Stomach (tissue), 4 donors: ENCODE measurements around the gene DPF3.

ENCODE experiments used
- POLR2AphosphoS5 ChIP-seq, 3 donors: sonication (generic); formaldehyde crosslinking; IDR thresholded peaks; one replicate each; pipeline ENCODE4 v1.6.1; 2016; ENCODE audit warnings: antibody characterized with exemption in 3 of 3
- TF ChIP-seq, protein P1 (sequence below), 7 experiments: fragments of 450-650 bp in 4 of 7; fragments of 200-600 bp in 3 of 7; sonication (generic) in 3 of 7; IDR thresholded peaks; one replicate each; pipeline ENCODE4 v1.5.1; 2016 to 2019; ENCODE audit warnings: antibody characterized with exemption in 7 of 7, control low read depth in 2 of 7, mild to moderate bottlenecking in 1 of 7

DNA sequence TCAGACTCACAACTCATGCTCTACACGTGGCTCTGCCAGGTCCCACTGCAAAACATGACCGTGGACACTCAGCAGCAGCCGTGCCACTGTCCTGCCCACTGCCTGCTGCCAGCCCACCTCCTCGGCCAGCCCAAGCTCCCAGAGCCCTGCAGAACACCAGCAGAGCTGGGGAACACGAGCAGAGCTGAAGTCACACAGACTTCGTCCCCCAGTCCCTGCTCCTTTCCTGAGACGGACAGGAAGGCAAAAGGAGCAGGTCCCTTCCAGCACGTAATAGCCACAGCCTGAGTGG is 152.1 kb downstream of the DPF3 start:
- TF ChIP-seq, protein P1, sequence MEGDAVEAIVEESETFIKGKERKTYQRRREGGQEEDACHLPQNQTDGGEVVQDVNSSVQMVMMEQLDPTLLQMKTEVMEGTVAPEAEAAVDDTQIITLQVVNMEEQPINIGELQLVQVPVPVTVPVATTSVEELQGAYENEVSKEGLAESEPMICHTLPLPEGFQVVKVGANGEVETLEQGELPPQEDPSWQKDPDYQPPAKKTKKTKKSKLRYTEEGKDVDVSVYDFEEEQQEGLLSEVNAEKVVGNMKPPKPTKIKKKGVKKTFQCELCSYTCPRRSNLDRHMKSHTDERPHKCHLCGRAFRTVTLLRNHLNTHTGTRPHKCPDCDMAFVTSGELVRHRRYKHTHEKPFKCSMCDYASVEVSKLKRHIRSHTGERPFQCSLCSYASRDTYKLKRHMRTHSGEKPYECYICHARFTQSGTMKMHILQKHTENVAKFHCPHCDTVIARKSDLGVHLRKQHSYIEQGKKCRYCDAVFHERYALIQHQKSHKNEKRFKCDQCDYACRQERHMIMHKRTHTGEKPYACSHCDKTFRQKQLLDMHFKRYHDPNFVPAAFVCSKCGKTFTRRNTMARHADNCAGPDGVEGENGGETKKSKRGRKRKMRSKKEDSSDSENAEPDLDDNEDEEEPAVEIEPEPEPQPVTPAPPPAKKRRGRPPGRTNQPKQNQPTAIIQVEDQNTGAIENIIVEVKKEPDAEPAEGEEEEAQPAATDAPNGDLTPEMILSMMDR (IDR thresholded peaks at IDR 0.05), result no peak
- no peak for TF ChIP-seq POLR2AphosphoS5 (IDR thresholded peaks at IDR 0.05)
